Progenitor cell of endocrine pancreas (in vitro differentiated cells): Measurements from ENCODE around the gene TMEM37. TPM values are rescaled to one million over a fixed set of nuclear protein-coding genes. Genes with fewer than 3 reads are reported as not detected.

Source experiments
- DNase-seq: peaks from one replicate; pipeline ENCODE4 v3.0.0; 2021; ENCODE audit warnings: low spot score; ENCODE audit not compliant: unreplicated experiment
- H3K27ac Mint-ChIP-seq: 2 replicates; pipeline ENCODE4 v1.8.0; 2021; ENCODE audit warnings: mild to moderate bottlenecking, moderate library complexity, mixed read lengths
- H3K27me3 Mint-ChIP-seq: 2 replicates; pipeline ENCODE4 v1.8.0; 2021; ENCODE audit warnings: mixed read lengths
- H3K36me3 Mint-ChIP-seq: 2 replicates; pipeline ENCODE4 v1.8.0; 2022; ENCODE audit warnings: mixed read lengths; ENCODE audit not compliant: insufficient read depth
- H3K4me1 Mint-ChIP-seq: 2 replicates; pipeline ENCODE4 v1.8.0; 2021; ENCODE audit warnings: low read depth, mixed read lengths
- H3K4me3 Mint-ChIP-seq: 2 replicates; pipeline ENCODE4 v1.8.0; 2021; ENCODE audit warnings: low read depth, mild to moderate bottlenecking, moderate library complexity, mixed read lengths
- H3K9me3 Mint-ChIP-seq: 2 replicates; pipeline ENCODE4 v1.8.0; 2021; ENCODE audit warnings: low read depth, mixed read lengths
- total RNA-seq: library from RNA; stranded (reverse); gene quantifications from 2 replicates; pipeline ENCODE4 v1.2.1, GENCODE V29; 2021
- TF ChIP-seq, protein P1 (sequence below): fragments of 200-600 bp; sonication (generic); IDR thresholded peaks from one replicate; pipeline ENCODE4 v1.5.0; 2021; ENCODE audit warnings: antibody characterized with exemption, mild to moderate bottlenecking; ENCODE audit not compliant: unreplicated experiment

Gene TMEM37
- total RNA-seq, 1 donor from 2014 or later: 17.4 TPM

DNA sequence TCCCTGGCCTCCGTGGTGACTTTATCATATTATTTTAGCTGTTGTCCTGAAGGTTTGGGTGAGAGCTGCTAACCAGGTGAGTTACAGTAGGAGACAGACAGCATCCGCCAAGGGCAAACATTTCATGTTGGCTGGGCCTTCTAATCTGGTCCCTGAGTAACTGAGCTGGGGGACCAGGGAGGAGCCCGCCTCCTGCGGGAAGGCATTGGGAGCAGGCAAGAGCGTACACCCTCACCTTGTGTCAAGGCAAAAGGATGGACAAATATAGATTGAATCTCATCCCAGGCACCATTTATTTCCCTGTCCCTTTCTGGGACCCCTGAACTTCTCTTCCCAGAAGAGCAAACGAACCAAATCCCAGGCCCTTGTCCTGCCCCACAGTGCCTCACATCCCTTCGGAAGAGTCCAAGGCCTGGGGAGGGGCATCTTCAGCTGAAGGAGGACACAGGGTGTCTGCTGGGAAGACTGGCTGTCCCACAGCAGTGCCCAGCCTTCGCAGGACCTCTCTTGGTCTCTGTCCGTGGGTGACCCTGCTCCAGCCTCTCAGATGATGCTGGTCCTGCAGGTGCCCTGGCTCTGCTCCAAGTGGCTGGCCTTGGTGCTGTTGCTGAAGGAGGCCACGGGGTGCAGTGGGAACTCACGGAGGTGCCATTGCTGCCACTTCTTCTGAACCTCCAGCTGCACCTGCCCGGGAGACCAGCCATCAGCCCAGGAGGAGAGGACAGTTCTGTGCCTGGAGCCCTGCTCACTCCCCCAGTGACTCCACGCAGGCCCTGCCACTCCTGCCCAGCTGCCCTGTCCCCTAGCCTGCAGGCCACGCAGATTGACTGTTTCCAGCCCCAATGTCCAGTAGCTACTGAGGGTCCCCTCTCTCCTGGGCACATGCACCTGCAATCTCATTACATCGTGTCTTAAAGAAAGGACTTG lies 8.2 kb downstream of the TMEM37 start:
- Mint-ChIP-seq H3K36me3 (peaks cover 8% of the 10 kb centered on the region), H3K27ac (no peak overlapping the region), H3K4me1 (peaks cover 19% of the 10 kb centered on the region), H3K9me3 (no peaks in the 10 kb centered on the region), H3K27me3 (no peaks in the 10 kb centered on the region), H3K4me3 (no peak overlapping the region)
- no peak for DNase-seq
- TF ChIP-seq, protein P1, sequence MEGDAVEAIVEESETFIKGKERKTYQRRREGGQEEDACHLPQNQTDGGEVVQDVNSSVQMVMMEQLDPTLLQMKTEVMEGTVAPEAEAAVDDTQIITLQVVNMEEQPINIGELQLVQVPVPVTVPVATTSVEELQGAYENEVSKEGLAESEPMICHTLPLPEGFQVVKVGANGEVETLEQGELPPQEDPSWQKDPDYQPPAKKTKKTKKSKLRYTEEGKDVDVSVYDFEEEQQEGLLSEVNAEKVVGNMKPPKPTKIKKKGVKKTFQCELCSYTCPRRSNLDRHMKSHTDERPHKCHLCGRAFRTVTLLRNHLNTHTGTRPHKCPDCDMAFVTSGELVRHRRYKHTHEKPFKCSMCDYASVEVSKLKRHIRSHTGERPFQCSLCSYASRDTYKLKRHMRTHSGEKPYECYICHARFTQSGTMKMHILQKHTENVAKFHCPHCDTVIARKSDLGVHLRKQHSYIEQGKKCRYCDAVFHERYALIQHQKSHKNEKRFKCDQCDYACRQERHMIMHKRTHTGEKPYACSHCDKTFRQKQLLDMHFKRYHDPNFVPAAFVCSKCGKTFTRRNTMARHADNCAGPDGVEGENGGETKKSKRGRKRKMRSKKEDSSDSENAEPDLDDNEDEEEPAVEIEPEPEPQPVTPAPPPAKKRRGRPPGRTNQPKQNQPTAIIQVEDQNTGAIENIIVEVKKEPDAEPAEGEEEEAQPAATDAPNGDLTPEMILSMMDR: no peak

DNA sequence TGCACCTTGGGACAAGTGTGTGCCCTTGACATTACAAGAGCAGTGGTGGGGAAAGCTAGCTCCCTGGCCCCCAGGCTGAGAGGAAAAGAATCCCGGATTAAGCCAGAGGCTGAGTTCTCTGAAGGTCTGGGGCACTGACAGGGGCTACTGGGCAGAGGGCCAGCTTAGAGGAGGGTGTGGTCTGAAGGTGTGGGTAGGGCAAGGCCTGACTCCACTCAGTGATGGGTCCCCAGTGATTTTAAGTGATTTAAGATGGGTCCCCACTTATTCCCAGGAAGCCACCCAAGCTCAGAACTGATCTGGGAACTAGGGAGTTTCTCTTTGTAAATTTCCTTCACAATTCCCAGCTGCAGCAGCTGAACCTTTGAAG lies 8.8 kb downstream of the TMEM37 start:
- TF ChIP-seq, protein P1: no peak
- no peak overlapping the region for H3K27ac Mint-ChIP-seq
- H3K27me3 Mint-ChIP-seq: no peaks in the 10 kb centered on the region
- DNase-seq: no peak
- no peak overlapping the region for H3K4me3 Mint-ChIP-seq
- peaks cover 8% of the 10 kb centered on the region for H3K36me3 Mint-ChIP-seq
- peaks cover 14% of the 10 kb centered on the region for H3K4me1 Mint-ChIP-seq
- no peaks in the 10 kb centered on the region for H3K9me3 Mint-ChIP-seq

DNA sequence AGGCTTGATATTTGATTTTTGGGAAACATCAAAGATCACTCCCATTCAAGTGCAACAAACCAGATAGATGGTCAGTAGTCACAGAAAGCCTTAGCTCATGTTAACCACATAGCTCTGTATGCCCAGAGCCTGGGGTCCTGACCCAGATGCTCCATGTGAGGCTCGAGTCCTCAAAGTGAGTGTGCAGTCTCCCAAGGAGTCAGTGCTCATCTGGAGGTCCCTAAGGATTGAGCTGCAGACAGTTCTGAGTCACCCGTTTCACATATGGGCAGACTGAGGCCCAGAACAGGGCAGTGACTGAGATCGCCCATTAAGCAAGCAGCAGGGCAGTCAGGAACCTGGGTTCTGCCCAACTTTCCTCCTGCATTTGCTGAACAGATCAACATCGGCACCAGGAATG lies 9.2 kb downstream of the TMEM37 start:
- H3K9me3 Mint-ChIP-seq: no peaks in the 10 kb centered on the region
- TF ChIP-seq, protein P1: no peak
- H3K27me3 Mint-ChIP-seq: no peaks in the 10 kb centered on the region
- H3K4me1 Mint-ChIP-seq: peaks cover 11% of the 10 kb centered on the region
- no peak for DNase-seq
- H3K4me3 Mint-ChIP-seq: no peak overlapping the region
- no peak overlapping the region for H3K27ac Mint-ChIP-seq
- peaks cover 7% of the 10 kb centered on the region for H3K36me3 Mint-ChIP-seq

DNA sequence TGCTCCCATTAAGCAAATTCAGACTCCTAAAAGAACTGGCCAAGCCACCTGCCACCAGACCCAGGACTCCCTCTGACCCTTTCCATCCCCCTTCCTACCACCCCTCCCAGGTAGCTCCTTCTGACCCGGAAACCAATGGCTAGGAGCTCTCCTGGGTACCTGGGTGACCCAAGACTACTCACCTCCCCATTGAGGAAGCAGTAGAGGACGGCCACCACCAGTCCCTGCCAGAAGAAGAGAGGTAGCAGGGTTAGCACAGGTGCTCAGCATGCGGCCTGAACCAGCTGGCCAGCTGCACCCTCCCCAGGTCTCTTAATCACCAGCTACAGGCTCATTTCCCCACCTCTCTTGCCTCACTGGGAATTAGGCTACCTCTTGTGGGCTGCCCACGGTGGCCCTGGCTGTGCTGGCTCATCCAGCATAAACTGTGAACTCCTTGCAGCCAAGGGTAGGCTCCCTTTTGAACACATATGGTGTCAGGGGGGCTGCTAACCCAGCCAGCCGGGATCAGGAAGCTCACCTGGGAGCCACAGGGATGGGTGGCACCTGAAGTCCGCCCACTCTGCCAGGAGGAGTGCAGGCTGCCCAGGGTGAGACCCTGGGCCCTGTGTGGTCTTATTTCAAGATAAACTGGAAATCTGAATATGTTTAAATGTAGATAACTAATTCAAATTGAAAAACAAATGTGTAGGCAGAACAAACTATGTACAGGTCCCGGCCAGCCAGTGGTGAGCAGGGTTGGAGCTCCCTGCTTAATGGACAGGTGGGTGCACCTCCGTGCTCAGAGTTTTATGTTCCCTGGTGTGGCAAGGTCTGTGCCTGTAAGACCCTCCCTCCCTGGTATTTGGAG lies 9.9 kb downstream of the TMEM37 start:
- peaks cover 7% of the 10 kb centered on the region for H3K36me3 Mint-ChIP-seq
- H3K4me1 Mint-ChIP-seq: peaks cover 11% of the 10 kb centered on the region
- no peak overlapping the region for H3K4me3 Mint-ChIP-seq
- no peaks in the 10 kb centered on the region for H3K9me3 Mint-ChIP-seq
- no peak overlapping the region for H3K27ac Mint-ChIP-seq
- TF ChIP-seq, protein P1: no peak
- no peaks in the 10 kb centered on the region for H3K27me3 Mint-ChIP-seq
- DNase-seq: no peak

DNA sequence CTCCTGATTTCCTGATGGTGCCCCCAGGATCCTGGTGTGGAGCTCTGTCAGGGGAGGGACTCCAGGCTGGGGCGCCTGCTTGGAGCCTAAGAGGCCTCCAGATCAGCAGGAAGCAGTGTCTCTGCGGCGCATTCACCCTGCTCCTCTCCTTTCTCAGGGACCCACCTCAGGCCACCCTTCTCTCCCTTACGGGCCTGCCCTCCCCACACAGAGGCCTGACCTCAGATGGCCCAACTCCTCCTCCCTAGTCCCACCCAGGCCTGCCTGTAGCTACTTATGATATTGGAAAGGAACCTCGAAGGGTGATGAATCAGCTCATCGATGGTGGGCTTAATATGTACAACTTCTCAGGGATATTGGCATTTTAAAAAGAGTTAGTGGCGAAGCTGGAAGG lies 10.6 kb downstream of the TMEM37 start:
- Mint-ChIP-seq H3K4me3 (no peak overlapping the region), H3K27me3 (no peaks in the 10 kb centered on the region), H3K27ac (no peak overlapping the region), H3K4me1 (peaks cover 11% of the 10 kb centered on the region), H3K9me3 (no peaks in the 10 kb centered on the region), H3K36me3 (peaks cover 6% of the 10 kb centered on the region)
- TF ChIP-seq, protein P1: no peak
- no peak for DNase-seq
